Urinary bladder (tissue), 4 donors: ENCODE data around the gene CDK16. TPM values are rescaled to one million over a fixed set of nuclear protein-coding genes. Genes with fewer than 3 reads are reported as not detected.

Experiments used
- DNase-seq: peaks from one replicate; pipeline ENCODE4 v3.0.0-alpha.2; 2015; ENCODE audit errors: extremely low spot score
- H3K27ac ChIP-seq: one replicate; pipeline ENCODE4 v1.5.1; 2013; ENCODE audit warnings: low read depth, mild to moderate bottlenecking, moderate library complexity
- H3K36me3 ChIP-seq: one replicate; pipeline ENCODE4 v1.6.1; 2013; ENCODE audit warnings: mild to moderate bottlenecking, moderate library complexity; ENCODE audit not compliant: insufficient read depth
- H3K4me1 ChIP-seq: one replicate; pipeline ENCODE4 v1.6.1; 2013; ENCODE audit warnings: mild to moderate bottlenecking, moderate library complexity; ENCODE audit not compliant: insufficient read depth
- H3K4me3 ChIP-seq: one replicate; pipeline ENCODE4 v1.5.1; 2013; ENCODE audit warnings: low read depth, low read length
- WGBS: extraction: QIAGEN DNeasy Blood & Tissue Kit; methylation state at CpG from one replicate; pipeline ENCODE4 v1.1.7; 2013; 5-methylcytosine and 5-hydroxymethylcytosine counted together
- polyA plus RNA-seq: library from polyadenylated mRNA; stranded (reverse); fragments of 200-250 nt; gene quantifications from one replicate; pipeline ENCODE4 v1.2.3, GENCODE V29; 2013
- total RNA-seq: library from RNA; depleted of rRNA; stranded (reverse); fragments of >200 nt; gene quantifications from one replicate; pipeline ENCODE4 v1.2.3, GENCODE V29; 2014
- donor health status: healthy with polysubstance abuse.
- donor health status: healthy.

Gene CDK16
- total and polyA plus RNA-seq, 2 donors, result 49.1 to 56.8 TPM

DNA sequence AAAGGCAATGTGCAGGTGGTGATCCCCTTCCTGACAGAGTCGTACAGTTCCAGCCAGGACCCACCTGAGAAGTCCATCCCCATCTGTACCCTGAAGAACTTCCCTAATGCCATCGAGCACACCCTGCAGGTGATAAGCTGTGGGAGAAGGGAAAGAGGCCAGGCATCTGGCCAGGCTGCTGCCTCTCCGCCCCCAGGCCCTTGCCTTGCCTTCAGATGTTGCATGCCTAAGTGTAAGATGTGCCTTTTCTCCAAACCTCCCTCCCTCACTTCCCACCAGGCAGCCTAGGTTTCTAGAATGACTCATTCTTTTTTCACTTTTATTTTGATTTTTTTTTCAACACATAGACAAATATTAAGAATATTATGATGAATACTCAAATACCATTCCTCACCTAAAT, 12.2 kb upstream of the CDK16 start:
- Histone ChIP-seq H3K36me3 (peaks cover 13% of the 10 kb centered on the region), H3K4me3 (no peak overlapping the region), H3K27ac (no peak overlapping the region), H3K4me1 (no peaks in the 10 kb centered on the region)
- DNase-seq, result no peak
- 75% methylated on average over 3 of the region's 3 CpGs for WGBS

DNA sequence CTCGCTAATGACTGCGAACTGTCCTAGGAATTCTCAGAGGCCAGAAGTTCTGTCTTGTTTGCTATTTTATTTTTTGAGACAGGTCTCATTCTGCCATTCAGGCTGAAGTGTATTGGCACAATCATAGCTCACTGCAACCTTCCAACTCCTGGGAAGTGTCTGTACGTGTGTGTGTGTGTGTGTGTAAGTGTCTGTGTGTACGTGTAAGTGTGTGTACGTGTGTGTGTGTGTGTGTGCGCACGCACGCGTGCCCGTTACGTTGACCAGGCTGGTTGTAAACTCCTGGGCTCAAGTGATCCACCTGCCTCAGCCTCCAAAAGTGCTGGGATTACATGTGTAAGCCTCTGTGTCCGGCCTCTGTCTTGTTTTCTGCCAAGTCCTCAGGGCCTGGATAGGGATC, 10.4 kb upstream of the CDK16 start:
- Histone ChIP-seq H3K4me1 (no peaks in the 10 kb centered on the region), H3K36me3 (peaks cover 15% of the 10 kb centered on the region), H3K4me3 (no peak overlapping the region), H3K27ac (no peak overlapping the region)
- WGBS, result 80% methylated on average over 12 of the region's 12 CpGs
- no peak for DNase-seq

DNA sequence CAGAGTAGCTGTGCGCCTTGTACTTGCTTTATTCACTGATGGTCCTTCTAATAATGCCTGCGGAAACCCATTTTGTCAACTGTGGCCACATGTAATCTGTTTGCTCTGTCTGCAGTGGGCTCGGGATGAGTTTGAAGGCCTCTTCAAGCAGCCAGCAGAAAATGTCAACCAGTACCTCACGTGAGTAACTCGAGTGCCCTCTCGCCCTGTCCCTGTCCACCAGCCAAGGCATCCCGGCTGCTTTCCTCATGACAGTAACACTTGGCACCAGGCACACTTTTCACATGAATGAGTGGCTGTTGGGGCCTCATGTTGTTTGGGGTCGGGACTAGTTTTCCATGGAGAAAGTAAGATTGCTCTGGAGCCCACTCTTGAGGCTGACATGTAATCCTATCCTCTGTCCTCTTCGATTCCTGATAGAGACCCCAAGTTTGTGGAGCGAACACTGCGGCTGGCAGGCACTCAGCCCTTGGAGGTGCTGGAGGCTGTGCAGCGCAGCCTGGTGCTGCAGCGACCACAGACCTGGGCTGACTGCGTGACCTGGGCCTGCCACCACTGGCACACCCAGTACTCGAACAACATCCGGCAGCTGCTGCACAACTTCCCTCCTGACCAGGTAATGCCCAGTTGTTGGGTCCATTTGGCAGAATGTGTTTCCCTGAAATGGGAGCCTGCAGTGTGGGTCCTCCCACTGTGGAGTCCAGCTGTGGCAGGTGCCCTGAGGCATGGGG, 8.8 kb upstream of the CDK16 start:
- Histone ChIP-seq H3K36me3 (peaks cover 12% of the 10 kb centered on the region), H3K27ac (no peak overlapping the region), H3K4me3 (no peak overlapping the region), H3K4me1 (no peaks in the 10 kb centered on the region)
- no peak for DNase-seq
- WGBS, result 88% methylated on average over 16 of the region's 16 CpGs

DNA sequence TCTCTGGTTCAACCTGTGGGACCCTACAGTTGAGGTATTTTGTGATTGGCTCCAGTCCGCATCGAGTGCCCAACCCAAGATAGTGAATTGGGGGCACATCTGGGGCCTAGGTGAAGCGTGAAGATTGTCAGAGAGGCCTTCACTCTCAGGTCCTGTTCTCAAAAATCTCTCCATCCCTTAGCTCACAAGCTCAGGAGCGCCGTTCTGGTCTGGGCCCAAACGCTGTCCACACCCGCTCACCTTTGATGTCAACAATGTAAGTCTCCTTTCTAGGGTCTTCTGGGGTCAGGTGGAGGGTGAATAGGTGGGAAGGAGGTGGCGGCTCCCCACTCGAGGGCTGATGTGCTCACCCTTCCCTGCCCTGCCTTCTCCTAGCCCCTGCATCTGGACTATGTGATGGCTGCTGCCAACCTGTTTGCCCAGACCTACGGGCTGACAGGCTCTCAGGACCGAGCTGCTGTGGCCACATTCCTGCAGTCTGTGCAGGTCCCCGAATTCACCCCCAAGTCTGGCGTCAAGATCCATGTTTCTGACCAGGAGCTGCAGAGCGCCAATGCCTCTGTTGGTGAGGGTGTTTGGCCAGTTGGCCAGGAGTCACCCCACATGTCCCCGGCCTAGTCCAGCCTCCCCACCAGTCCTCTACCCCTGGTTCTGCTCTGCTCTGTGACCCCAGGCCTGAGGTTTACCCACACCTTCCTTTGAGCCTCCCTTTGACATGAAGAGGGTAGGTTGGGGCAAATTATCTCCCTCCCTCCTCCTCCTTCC, 7.6 kb upstream of the CDK16 start:
- DNase-seq, result no peak
- no peak overlapping the region for H3K27ac ChIP-seq
- peaks cover 12% of the 10 kb centered on the region for H3K36me3 ChIP-seq
- WGBS, result 90% methylated on average over 15 of the region's 15 CpGs
- no peak overlapping the region for H3K4me3 ChIP-seq
- no peaks in the 10 kb centered on the region for H3K4me1 ChIP-seq

DNA sequence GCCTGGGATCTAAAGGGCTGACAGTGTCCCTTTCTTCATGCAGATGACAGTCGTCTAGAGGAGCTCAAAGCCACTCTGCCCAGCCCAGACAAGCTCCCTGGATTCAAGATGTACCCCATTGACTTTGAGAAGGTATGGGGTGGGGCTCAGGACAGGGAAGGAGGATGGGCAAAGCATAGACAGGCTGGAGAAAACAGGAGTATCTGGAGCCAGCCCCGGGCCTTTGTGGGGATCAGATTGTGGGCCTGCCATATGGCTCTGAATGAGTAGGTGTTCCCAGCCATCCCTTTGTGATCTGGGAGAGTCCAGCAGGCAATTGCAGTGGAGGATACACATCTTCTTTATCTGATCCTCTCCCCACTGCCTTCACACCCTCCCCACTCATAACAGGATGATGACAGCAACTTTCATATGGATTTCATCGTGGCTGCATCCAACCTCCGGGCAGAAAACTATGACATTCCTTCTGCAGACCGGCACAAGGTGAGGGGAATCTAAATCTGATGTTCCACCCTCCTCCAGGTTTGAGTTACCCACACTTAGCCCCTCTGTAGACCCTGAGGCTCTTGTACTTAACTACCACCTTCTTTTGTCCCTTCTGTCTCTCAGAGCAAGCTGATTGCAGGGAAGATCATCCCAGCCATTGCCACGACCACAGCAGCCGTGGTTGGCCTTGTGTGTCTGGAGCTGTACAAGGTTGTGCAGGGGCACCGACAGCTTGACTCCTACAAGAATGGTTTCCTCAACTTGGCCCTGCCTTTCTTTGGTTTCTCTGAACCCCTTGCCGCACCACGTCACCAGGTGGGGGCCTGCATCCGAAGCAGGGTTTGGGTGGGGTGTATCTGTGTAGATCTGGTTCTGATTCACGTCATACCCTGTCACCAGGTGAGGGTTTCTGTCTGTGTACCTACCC, 5.8 kb upstream of the CDK16 start:
- 89% methylated on average over 12 of the region's 12 CpGs for WGBS
- Histone ChIP-seq H3K4me3 (no peak overlapping the region), H3K4me1 (no peaks in the 10 kb centered on the region), H3K27ac (no peak overlapping the region), H3K36me3 (peaks cover 8% of the 10 kb centered on the region)
- DNase-seq, result no peak

DNA sequence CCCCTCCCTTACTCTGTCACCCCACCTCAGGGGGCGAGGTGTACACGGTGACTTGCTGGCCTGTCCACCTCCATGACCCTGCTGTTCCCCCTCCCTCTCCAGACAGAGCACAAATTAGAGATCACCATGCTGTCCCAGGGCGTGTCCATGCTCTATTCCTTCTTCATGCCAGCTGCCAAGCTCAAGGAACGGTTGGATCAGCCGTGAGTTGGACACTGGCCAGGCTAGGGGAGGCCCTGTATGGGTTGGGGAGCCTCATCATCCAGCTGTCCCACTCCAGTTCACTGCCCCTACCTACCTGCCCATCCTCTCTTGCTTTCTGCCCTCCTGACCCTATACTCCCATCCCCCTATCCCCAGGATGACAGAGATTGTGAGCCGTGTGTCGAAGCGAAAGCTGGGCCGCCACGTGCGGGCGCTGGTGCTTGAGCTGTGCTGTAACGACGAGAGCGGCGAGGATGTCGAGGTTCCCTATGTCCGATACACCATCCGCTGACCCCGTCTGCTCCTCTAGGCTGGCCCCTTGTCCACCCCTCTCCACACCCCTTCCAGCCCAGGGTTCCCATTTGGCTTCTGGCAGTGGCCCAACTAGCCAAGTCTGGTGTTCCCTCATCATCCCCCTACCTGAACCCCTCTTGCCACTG, 3.9 kb upstream of the CDK16 start:
- Histone ChIP-seq H3K4me1 (no peaks in the 10 kb centered on the region), H3K36me3 (peaks cover 5% of the 10 kb centered on the region), H3K4me3 (no peak overlapping the region), H3K27ac (no peak overlapping the region)
- WGBS, result 81% methylated on average over 20 of the region's 20 CpGs
- DNase-seq, result no peak

DNA sequence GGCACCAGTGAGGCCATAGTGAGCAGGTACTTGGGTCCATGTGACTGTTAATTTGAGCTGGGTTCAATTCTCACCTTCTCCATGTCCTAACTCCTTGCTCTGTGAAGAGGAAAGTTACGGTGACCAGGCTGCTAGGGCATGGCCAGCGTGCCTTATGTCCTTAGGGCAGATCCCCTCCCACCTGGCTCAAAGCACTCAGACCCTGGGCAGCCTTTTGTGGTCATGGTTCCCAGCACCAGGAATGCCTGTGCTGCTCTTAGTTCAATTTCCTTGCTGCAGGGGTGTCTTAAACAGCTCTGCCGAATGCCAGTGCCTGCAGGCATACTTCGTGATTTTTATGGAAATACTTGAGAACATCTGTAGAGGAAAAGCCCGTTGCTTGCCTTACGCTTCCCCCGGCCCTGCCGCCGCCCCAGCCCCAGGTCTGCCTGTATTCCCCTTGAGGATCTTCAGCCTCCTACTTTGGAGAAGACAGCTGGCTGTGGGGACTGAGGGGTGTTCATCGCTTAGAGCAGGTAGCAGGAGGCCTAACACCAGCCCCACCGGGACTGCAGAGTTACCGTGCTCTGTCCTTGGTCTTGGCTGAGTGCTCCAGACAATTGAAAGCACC, 3.1 kb upstream of the CDK16 start:
- 81% methylated on average over 12 of the region's 12 CpGs for WGBS
- Histone ChIP-seq H3K4me1 (no peaks in the 10 kb centered on the region), H3K27ac (no peak overlapping the region), H3K36me3 (peaks cover 5% of the 10 kb centered on the region), H3K4me3 (no peak overlapping the region)
- no peak for DNase-seq

DNA sequence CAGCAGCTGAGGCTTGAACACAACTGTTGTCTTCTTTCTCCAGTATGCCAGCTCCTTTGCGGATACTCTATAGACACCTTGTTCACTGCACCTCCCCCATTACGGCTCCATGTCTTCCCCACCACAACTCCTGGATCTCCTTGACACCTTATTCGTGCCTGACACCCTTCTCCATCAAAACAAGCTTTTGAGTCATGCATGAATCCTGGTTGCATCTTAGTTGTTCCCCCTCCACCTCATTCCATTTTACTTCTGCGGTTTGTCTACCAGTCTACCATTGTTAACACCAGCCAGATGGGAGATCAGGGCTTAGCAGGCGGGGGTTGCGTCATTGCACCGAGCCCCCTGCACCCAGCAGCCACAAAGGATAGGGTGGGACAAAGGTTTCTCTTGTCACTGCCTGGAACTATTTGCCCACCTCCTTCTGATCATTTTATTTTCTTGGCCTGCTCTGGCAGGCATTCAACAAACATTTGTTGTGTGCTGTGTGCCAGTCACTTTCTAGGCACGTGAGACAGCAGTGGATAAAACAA, 2.0 kb upstream of the CDK16 start:
- Histone ChIP-seq H3K27ac (no peak overlapping the region), H3K4me3 (no peak overlapping the region), H3K36me3 (peaks cover 3% of the 10 kb centered on the region), H3K4me1 (no peaks in the 10 kb centered on the region)
- no peak for DNase-seq
- 73% methylated on average over 8 of the region's 8 CpGs for WGBS

DNA sequence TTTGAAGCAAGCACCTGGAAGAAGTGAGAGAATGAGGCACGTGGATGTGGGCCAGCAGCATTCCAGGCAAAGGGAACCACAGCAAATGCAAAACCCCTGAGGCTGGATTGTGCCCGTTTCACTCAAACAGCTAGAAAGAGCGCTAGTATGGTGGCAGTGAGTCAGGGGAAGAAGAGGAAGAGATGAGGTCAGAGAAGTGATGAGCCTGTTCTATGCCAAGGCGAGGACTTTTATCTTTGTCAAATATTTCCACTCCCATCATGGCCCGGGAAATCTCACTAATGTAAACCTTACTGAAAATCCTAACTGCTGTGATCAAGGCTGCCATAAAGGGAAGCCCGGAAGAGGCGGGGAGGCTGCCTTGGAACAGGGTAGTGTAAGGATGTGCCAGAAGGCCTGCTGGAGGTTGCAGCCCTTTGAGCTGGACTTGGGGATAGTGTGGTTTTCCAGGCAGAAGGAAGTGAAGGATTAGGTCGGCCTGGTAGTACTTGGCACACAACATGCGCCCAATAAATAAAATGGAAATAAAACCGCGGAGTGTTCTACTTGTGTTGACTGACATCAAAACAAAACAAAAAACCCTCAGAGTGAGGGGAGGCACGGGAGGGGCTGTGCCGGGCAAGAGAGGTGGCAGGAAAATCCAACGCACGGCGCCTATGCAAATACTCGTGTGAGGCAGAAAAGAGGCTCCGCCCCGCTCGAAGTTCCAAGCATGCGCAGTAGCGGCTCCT, 1.2 kb upstream of the CDK16 start:
- Histone ChIP-seq H3K36me3 (peaks cover 1% of the 10 kb centered on the region), H3K4me3 (no peak overlapping the region), H3K4me1 (no peaks in the 10 kb centered on the region), H3K27ac (peak overlapping the region; percentile 62)
- no peak for DNase-seq
- 3% methylated on average over 22 of the region's 22 CpGs for WGBS

DNA sequence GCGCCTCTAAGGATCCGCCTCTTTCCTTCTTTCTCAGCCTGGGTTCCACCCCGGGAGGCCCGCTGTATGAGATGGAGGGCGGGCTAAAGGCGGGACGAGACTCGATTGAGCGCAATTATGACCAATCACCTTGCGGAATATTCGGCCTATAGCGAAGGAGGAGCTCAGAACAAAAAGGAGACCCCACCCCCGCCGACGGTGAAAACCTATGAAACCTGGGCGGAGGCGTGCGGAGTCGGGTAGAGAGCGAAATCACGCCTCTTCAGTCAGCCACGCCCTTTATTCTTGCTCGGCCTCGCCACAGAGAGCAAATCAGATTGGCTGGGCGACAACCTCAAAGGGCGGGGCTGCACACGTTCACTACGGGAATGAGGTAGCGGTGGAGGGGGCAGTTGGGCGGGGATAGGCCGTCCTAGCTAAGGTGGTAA, 615 bp upstream of the CDK16 start:
- peak; percentile 95 for DNase-seq
- H3K4me1 ChIP-seq, result no peaks in the 10 kb centered on the region
- 1% methylated on average over 31 of the region's 31 CpGs for WGBS
- H3K36me3 ChIP-seq, result no peaks in the 10 kb centered on the region
- H3K4me3 ChIP-seq, result peak overlapping the region; percentile 85
- H3K27ac ChIP-seq, result peak overlapping the region; percentile 96

DNA sequence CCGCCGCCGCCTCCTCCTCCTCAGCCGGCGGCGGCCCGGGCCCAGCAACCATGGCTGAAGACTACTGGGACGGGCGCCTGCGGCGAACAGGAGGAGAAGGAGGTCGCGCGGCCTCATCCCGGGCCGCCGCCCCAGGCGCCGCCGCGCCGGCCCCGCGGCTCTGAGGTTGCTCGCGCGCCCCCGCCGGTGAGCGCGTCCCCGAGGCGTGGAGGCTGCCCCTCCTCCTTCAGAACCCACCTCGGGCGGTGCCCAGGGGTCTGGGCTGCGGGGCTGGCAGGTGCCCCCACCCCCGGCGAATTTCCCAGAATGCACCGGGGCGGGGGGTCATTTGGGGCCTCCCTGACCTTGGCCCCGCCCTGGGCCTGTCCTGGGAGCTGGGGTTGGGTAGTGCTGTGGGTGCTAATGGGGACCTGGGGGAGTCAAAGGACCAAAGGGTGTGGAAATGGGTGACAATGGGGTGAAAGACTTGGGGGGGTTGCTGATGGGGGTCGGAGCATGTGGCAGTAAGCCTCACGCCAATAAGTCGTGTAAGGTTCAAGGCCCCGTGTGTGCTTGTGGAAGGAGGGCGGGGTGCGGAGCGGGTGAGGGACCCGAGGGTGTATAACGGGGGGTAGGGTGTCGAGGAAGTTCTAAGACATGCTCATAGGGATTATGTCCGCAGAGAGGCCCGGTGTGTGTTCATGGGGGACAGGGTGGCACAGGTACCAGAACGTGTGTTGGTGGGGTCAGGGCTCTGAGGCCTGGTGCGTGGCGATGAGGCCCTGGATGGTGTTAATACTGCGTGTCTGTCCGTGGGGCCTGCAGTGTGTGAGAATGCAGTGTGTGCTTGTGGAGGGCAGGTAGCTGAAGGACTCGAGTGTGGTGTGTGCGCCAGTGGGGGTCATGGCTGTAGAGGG, 687 bp downstream of the CDK16 start:
- DNase-seq, result no peak
- Histone ChIP-seq H3K36me3 (no peaks in the 10 kb centered on the region), H3K4me1 (no peaks in the 10 kb centered on the region), H3K27ac (peak overlapping the region; percentile 96), H3K4me3 (peak overlapping the region; percentile 85)
- WGBS, result 1% methylated on average over 41 of the region's 60 CpGs
